Activated CD4-positive, alpha-beta T cell treated with anti-CD3 and anti-CD28 coated beads for 1 hour (primary cell): ENCODE measurements around the gene LCE4A.

Experiments used
- DNase-seq: peaks from one replicate; pipeline ENCODE4 v3.0.0-alpha.2; 2020

Gene LCE4A

GRCh38 chr1:152747831-152748230 lies 39.9 kb downstream of the LCE4A start:
- DNase-seq, result no peak

- no peak for DNase-seq
Observed at GRCh38 chr1:152752225-152752624, 44.3 kb downstream of the LCE4A start.

GRCh38 chr1:152753586-152753985 lies 45.6 kb downstream of the LCE4A start:
- DNase-seq, result no peak

- DNase-seq, result no peak
Observed at GRCh38 chr1:152756872-152757271, 48.9 kb downstream of the LCE4A start.

- no peak for DNase-seq
Observed at GRCh38 chr1:152757747-152758146, 49.8 kb downstream of the LCE4A start, which contains the start of gene KPRP. Gene KPRP (plus strand): TSS chr1:152758025. CDS start chr1:152759589, 1,564 bp downstream.

- DNase-seq, result no peak
Observed at GRCh38 chr1:152758636-152759035, 50.7 kb downstream of the LCE4A start.
